HepG2 (cell line): ENCODE results near the gene RNF114. TPM values are rescaled to one million over a fixed set of nuclear protein-coding genes. Genes with fewer than 3 reads are reported as not detected.

ENCODE experiments used
- ATAC-seq: fragments of 200-7000 bp; cut with Tn5 transposase; 3 replicates; pipeline ENCODE4 v1.9.1; 2020; ENCODE audit warnings: mild to moderate bottlenecking, moderate library complexity
- BruUV-seq: library from RNA; stranded (reverse); fragments of 400-500 nt; replicated peaks from 2 replicates; lab custom pipeline; 2021; lab: Mats Ljungman, UMichigan
- CTCF ChIA-PET: fragments of 300-600 bp; formaldehyde crosslinking; extraction: SDS; loops from one replicate; lab custom pipeline; 2021; ENCODE audit warnings: low total read pairs, inconsistent platforms, low intra/inter-chr PET ratio; lab: Yijun Ruan, JAX
- POLR2A ChIA-PET: fragments of 350-600 bp; sonication (Branson Sonifier 250); formaldehyde crosslinking; loops from one replicate; lab custom pipeline; 2020; ENCODE audit warnings: antibody characterized with exemption, inconsistent platforms; lab: Yijun Ruan, JAX
- DNase-seq: peaks from one replicate; pipeline ENCODE4 v3.0.0-alpha.2; 2015; ENCODE audit warnings: low spot score
- FAIRE-seq: peaks from 3 replicates; lab custom pipeline; 2011; peaks lifted over from hg19 to GRCh38; lab: Jason Lieb, UNC
- H2AFZ ChIP-seq: one replicate; pipeline ENCODE4 v1.6.1; 2011; ENCODE audit warnings: low read length, inconsistent platforms
- H3K27ac ChIP-seq: fragments of 300-600 bp; 3 replicates; pipeline ENCODE4 v1.8.0; 2011; ENCODE audit warnings: mixed run types, mild to moderate bottlenecking, mixed read lengths, low read length, inconsistent platforms; ENCODE audit not compliant: insufficient read depth; ENCODE audit errors: extremely low read length
- H3K27me3 ChIP-seq, 2 experiments: fragments of 200-600 bp in 1 of 2; 2 replicates in 1 of 2; 3 replicates in 1 of 2; pipeline versions ENCODE4 v1.6.0 to v1.8.0; 2011; ENCODE audit warnings: low read length in 2 of 2, mild to moderate bottlenecking in 2 of 2, moderate library complexity in 2 of 2, inconsistent platforms in 1 of 2; ENCODE audit not compliant: insufficient read depth in 2 of 2, control insufficient read depth in 1 of 2
- H3K36me3 ChIP-seq, 2 experiments: fragments of 200-600 bp in 1 of 2; replicated peaks in 1 of 2; 2 replicates in 1 of 2; 3 replicates in 1 of 2; pipeline versions ENCODE4 v1.5.1 to v1.8.0; 2011; ENCODE audit warnings: low read length in 2 of 2, inconsistent platforms in 1 of 2; ENCODE audit not compliant: insufficient read depth in 2 of 2, control insufficient read depth in 1 of 2
- H3K4me1 ChIP-seq: 2 replicates; pipeline ENCODE4 v1.5.1; 2012; ENCODE audit warnings: low read length, inconsistent platforms; ENCODE audit not compliant: insufficient read depth
- H3K4me2 ChIP-seq: 2 replicates; pipeline ENCODE4 v1.6.0; 2011; ENCODE audit warnings: low read depth, low read length, inconsistent platforms
- H3K4me3 ChIP-seq, 3 experiments: fragments of 200-600 bp in 1 of 3; sonication (generic), shearing (Covaris generic) in 1 of 3; replicated peaks in 1 of 3; 2 replicates each; pipeline ENCODE4 v1.5.1; 2011 to 2016; ENCODE audit warnings: low read length in 3 of 3, inconsistent platforms in 2 of 3, low read depth in 2 of 3, mild to moderate bottlenecking in 2 of 3, control low read depth in 1 of 3, mixed read lengths in 1 of 3; ENCODE audit not compliant: insufficient read depth in 1 of 3
- H3K79me2 ChIP-seq: one replicate; pipeline ENCODE4 v1.6.1; 2011; ENCODE audit warnings: low read length, inconsistent platforms; ENCODE audit not compliant: insufficient read depth
- H3K9ac ChIP-seq: 2 replicates; pipeline ENCODE4 v1.6.0; 2011; ENCODE audit warnings: mild to moderate bottlenecking, low read depth, low read length, inconsistent platforms; ENCODE audit not compliant: insufficient read depth
- H3K9me3 ChIP-seq: 2 replicates; pipeline ENCODE4 v1.5.1; 2012; ENCODE audit warnings: mild to moderate bottlenecking, low read length
- H4K20me1 ChIP-seq: 2 replicates; pipeline ENCODE4 v1.6.0; 2011; ENCODE audit warnings: inconsistent platforms, mild to moderate bottlenecking, low read length, moderate library complexity; ENCODE audit not compliant: insufficient read depth
- ASH2L ChIP-seq: fragments of 300-600, 200-600 bp; sonication (generic); IDR thresholded peaks from 2 replicates; pipeline ENCODE4 v1.7.0; 2017; ENCODE audit warnings: low read depth, mild to moderate bottlenecking, moderate library complexity, mixed read lengths, low read length; ENCODE audit not compliant: insufficient read length
- ELF4 ChIP-seq: sonication (generic); formaldehyde crosslinking; IDR thresholded peaks from 2 replicates; pipeline ENCODE4 v1.5.0; 2020; ENCODE audit warnings: missing genetic modification reagents, mild to moderate bottlenecking, moderate library complexity, borderline replicate concordance
- FOXC1 ChIP-seq: sonication (generic); formaldehyde crosslinking; IDR thresholded peaks from 2 replicates; pipeline ENCODE4 v1.8.0; 2022; ENCODE audit warnings: mild to moderate bottlenecking, missing genetic modification reagents, borderline replicate concordance
- KDM5A ChIP-seq: fragments of 200-600 bp; sonication (generic); IDR thresholded peaks from 2 replicates; pipeline ENCODE4 v1.7.0; 2018; ENCODE audit warnings: antibody characterized with exemption, mild to moderate bottlenecking, low read length, borderline replicate concordance
- MAZ ChIP-seq, 2 experiments: sonication (generic) in 1 of 2; formaldehyde crosslinking in 1 of 2; IDR thresholded peaks; 2 replicates each; pipeline versions ENCODE4 v1.5.0 to v1.6.1; 2012 to 2020; ENCODE audit warnings: low read depth in 2 of 2, mild to moderate bottlenecking in 2 of 2, borderline replicate concordance in 1 of 2, improper control_type of control experiment in 1 of 2, low read length in 1 of 2, missing genetic modification reagents in 1 of 2, moderate library complexity in 1 of 2
- MED8 ChIP-seq: sonication (generic); formaldehyde crosslinking; IDR thresholded peaks from 2 replicates; pipeline ENCODE4 v1.8.1; 2023; ENCODE audit warnings: mild to moderate bottlenecking, missing genetic modification reagents; ENCODE audit not compliant: insufficient replicate concordance
- TERF1 ChIP-seq: sonication (generic); formaldehyde crosslinking; IDR thresholded peaks from 2 replicates; pipeline ENCODE4 v1.8.0; 2022; ENCODE audit warnings: mild to moderate bottlenecking, missing genetic modification reagents, moderate library complexity
- ZBTB4 ChIP-seq: sonication (generic); formaldehyde crosslinking; IDR thresholded peaks from 2 replicates; pipeline ENCODE4 v1.4.0; 2020; ENCODE audit warnings: missing genetic modification reagents, mild to moderate bottlenecking, borderline replicate concordance
- WGBS: methylation state at CpG from one replicate; pipeline ENCODE4 v1.1.6; 2017; ENCODE audit warnings: low lambda C conversion rate; 5-methylcytosine and 5-hydroxymethylcytosine counted together
- in situ Hi-C: cut with HindIII; loops from 2 replicates; pipeline ENCODE4 v1.10.0; 2017; ENCODE audit warnings: low pct_unique_long_range_greater_than_20kb; ENCODE audit not compliant: extremely low pct_ligation_motif_present
- intact Hi-C: fragments of 100-400 bp; cut with micrococcal nuclease; formaldehyde crosslinking; loops from one replicate; pipeline ENCODE4 v1.10.0; 2022; ENCODE audit not compliant: unreplicated experiment
- polyA plus RNA-seq, 8 experiments: library from polyadenylated mRNA; depleted of rRNA in 3 of 8; stranded (reverse) in 7 of 8; unstranded in 1 of 8; fragments of >200 nt; fragmentation: Illumina TruSeq in 4 of 8; extraction: Trizol in 4 of 8; gene quantifications; 2 replicates each; pipeline versions ENCODE4 v1.2.1 to v1.2.3, GENCODE V29; 2011 to 2016; ENCODE audit warnings: low read depth in 4 of 8, missing spikeins in 1 of 8, mixed read lengths in 1 of 8; ENCODE audit not compliant: insufficient read depth in 1 of 8
- total RNA-seq, 5 experiments: library from RNA; depleted of rRNA; stranded (reverse); fragments of >200 nt; fragmentation: Illumina TruSeq; extraction: Trizol; gene quantifications; 2 replicates each; pipeline ENCODE4 v1.2.3, GENCODE V29; 2016; ENCODE audit warnings: low read depth in 1 of 5

RNF114 gene
- total and polyA plus RNA-seq, 2 of the 13 experiments (the other 11 are each of a cell fraction or from before 2014, with no cell fraction given), result 119 to 126 TPM

GRCh38 chr20:49987868-49988690 lies 51.9 kb downstream of the RNF114 start:
- Histone ChIP-seq H3K27me3 (peaks cover 4 to 16% of the 10 kb centered on the region in 2 experiments; a peak in 3 of 5 replicates), H4K20me1 (no peaks in the 10 kb centered on the region), H3K4me3 (no peak overlapping the region), H3K9ac (no peak overlapping the region), H3K9me3 (no peaks in the 10 kb centered on the region), H3K36me3 (no peaks in the 10 kb centered on the region; a peak in 2 of 5 replicates)
- in situ Hi-C loops, result no loop called here
- POLR2A ChIA-PET, result interaction anchor here (0.8 to 0.9 kb wide), 3 partner anchors 13 to 128 kb away, joined by 3 read pairs; partner anchors contain the start of gene RNF114
- intact Hi-C loops, result no loop called here
- TF ChIP-seq ELF4 (CRISPR knock-in tag) (no peak), MED8 (CRISPR knock-in tag) (no peak)
- TF ChIP-seq, all 625 proteins: peak for 0
- no TSS peak for BruUV-seq
- FAIRE-seq, result no peak
- Histone ChIP-seq H3K4me2 (no peak overlapping the region), H3K79me2 (no peaks in the 10 kb centered on the region), H2AFZ (no peak overlapping the region), H3K4me1 (peaks cover 61% of the 10 kb centered on the region), H3K27ac (no peak overlapping the region)
- CTCF ChIA-PET, result no interaction called here
- 86% methylated on average over 18 of the region's 18 CpGs for WGBS
- DNase-seq, result no peak
- no peak for ATAC-seq

- BruUV-seq, result no TSS peak
- peak overlapping the region; percentile 61 for H3K4me2 ChIP-seq
- TF ChIP-seq ZBTB4 (CRISPR knock-in tag) (no peak), KDM5A (no peak), MAZ (IDR thresholded peaks at IDR 0.05; ENCODE audit: borderline replicate concordance, low read depth, low read length) (no peak), MAZ (CRISPR knock-in tag; IDR thresholded peaks at IDR 0.05; ENCODE audit: low read depth) (no peak), TERF1 (CRISPR knock-in tag) (no peak), ASH2L (no peak), FOXC1 (CRISPR knock-in tag) (no peak)
These were observed 53.3 kb downstream of the RNF114 start for GRCh38 chr20:49989234-49990065.

More at GRCh38 chr20:49989234-49990065, 53.3 kb downstream of the RNF114 start:
- DNase-seq, result no peak
- intact Hi-C loops (no loop called here), in situ Hi-C loops (no loop called here)
- WGBS, result 50% methylated on average over 21 of the region's 22 CpGs
- no peaks in the 10 kb centered on the region for H3K79me2 ChIP-seq
- peaks cover 53% of the 10 kb centered on the region for H3K4me1 ChIP-seq
- POLR2A ChIA-PET, result interaction anchor here (0.9 to 1.5 kb wide), 4 partner anchors 10 to 82 kb away, joined by 3 to 4 read pairs (median 4); no protein-coding TSS in a partner anchor
- no peak for FAIRE-seq
- H3K27me3 ChIP-seq, result peaks cover 7 to 21% of the 10 kb centered on the region in 2 experiments; a peak in 4 of 5 replicates
- no peaks in the 10 kb centered on the region; a peak in 2 of 5 replicates for H3K36me3 ChIP-seq
- peak overlapping the region in 1 of 3 experiments; percentile 8; a peak in 2 of 6 replicates for H3K4me3 ChIP-seq
- peak; percentile 5; the same call in 2 of the 3 replicates for ATAC-seq
- 0 out of 2 replicates have a peak overlapping the region, but pooled peaks have one; percentile 2 for H3K9ac ChIP-seq
- H4K20me1 ChIP-seq, result no peaks in the 10 kb centered on the region
- no peaks in the 10 kb centered on the region for H3K9me3 ChIP-seq
- H3K27ac ChIP-seq, result no peak overlapping the region
- H2AFZ ChIP-seq, result no peak overlapping the region
- CTCF ChIA-PET, result no interaction called here
